H1 (cell line): ENCODE data around the gene NKAIN2. TPM values are rescaled to one million over a fixed set of nuclear protein-coding genes. Genes with fewer than 3 reads are reported as not detected.

Experiments used
- CTCF ChIA-PET: fragments of 300-600 bp; sonication (Branson Sonifier 250); formaldehyde crosslinking; loops from one replicate; lab custom pipeline; 2021; ENCODE audit not compliant: partially characterized antibody; lab: Charles Lee
- POLR2A ChIA-PET: fragments of 300-600 bp; sonication (Branson Sonifier 250); formaldehyde crosslinking; loops from one replicate; lab custom pipeline; 2021; ENCODE audit warnings: inconsistent platforms; ENCODE audit not compliant: partially characterized antibody; lab: Charles Lee
- DNase-seq, 2 experiments: peaks; one replicate each; pipeline versions ENCODE4 v3.0.0 to v3.0.0-alpha.2; 2010 to 2022; ENCODE audit warnings: low spot score in 2 of 2, low read depth in 1 of 2, mixed read lengths in 1 of 2
- FAIRE-seq: peaks from 2 replicates; lab custom pipeline; 2011; peaks lifted over from hg19 to GRCh38; lab: Jason Lieb, UNC
- H2AFZ ChIP-seq: 2 replicates; pipeline ENCODE4 v1.8.1; 2012; ENCODE audit warnings: low read length, inconsistent platforms
- H2AK5ac ChIP-seq: 2 replicates; pipeline ENCODE4 v1.6.1; 2013; ENCODE audit warnings: low read depth, low read length
- H2BK120ac ChIP-seq: replicated peaks from 2 replicates; pipeline ENCODE3; 2013; ENCODE audit warnings: low read depth, low read length, inconsistent platforms
- H2BK12ac ChIP-seq: 2 replicates; pipeline ENCODE4 v1.6.1; 2013; ENCODE audit warnings: low read depth, low read length
- H2BK15ac ChIP-seq: 2 replicates; pipeline ENCODE4 v1.6.1; 2013; ENCODE audit warnings: low read length
- H2BK20ac ChIP-seq: 2 replicates; pipeline ENCODE4 v1.6.1; 2013; ENCODE audit warnings: low read length
- H2BK5ac ChIP-seq: 2 replicates; pipeline ENCODE4 v1.6.1; 2013; ENCODE audit warnings: low read depth, low read length
- H3K14ac ChIP-seq: 2 replicates; pipeline ENCODE4 v1.6.1; 2013; ENCODE audit warnings: inconsistent platforms; ENCODE audit not compliant: insufficient read length
- H3K18ac ChIP-seq: 2 replicates; pipeline ENCODE4 v1.6.1; 2013; ENCODE audit warnings: low read length; ENCODE audit errors: extremely low read depth
- H3K23ac ChIP-seq: 2 replicates; pipeline ENCODE4 v1.6.1; 2013; ENCODE audit warnings: inconsistent platforms; ENCODE audit not compliant: insufficient read length
- H3K23me2 ChIP-seq: 2 replicates; pipeline ENCODE4 v1.6.1; 2013; ENCODE audit warnings: low read depth, low read length
- H3K27ac ChIP-seq: 2 replicates; pipeline ENCODE4 v1.6.1; 2011; ENCODE audit warnings: low read depth, low read length, inconsistent platforms
- H3K27me3 ChIP-seq, 4 experiments: replicated peaks in 1 of 4; 1 replicate in 1 of 4; 2 replicates in 3 of 4; pipeline versions ENCODE4 v1.6.1 to v1.8.1; 2011 to 2013; ENCODE audit warnings: low read length in 3 of 4, mild to moderate bottlenecking in 3 of 4, inconsistent platforms in 2 of 4, mixed read lengths in 2 of 4, moderate library complexity in 1 of 4; ENCODE audit not compliant: control insufficient read depth in 3 of 4, insufficient read depth in 3 of 4; ENCODE audit errors: extremely low read depth in 1 of 4
- H3K36me3 ChIP-seq, 4 experiments: 2 replicates each; pipeline versions ENCODE4 v1.6.1 to v1.8.1; 2011 to 2013; ENCODE audit warnings: mild to moderate bottlenecking in 4 of 4, low read length in 3 of 4, moderate library complexity in 2 of 4, control low read depth in 1 of 4, inconsistent platforms in 1 of 4; ENCODE audit not compliant: insufficient read depth in 4 of 4, control insufficient read depth in 2 of 4
- H3K4ac ChIP-seq: replicated peaks from 2 replicates; pipeline ENCODE3; 2013; ENCODE audit warnings: low read length, low read depth, mixed read lengths, inconsistent platforms; ENCODE audit not compliant: insufficient read length
- H3K4me1 ChIP-seq, 4 experiments: replicated peaks in 1 of 4; 1 replicate in 1 of 4; 2 replicates in 3 of 4; pipeline versions ENCODE4 v1.6.1 to v1.8.1; 2011 to 2013; ENCODE audit warnings: low read length in 3 of 4, inconsistent platforms in 2 of 4, mixed read lengths in 1 of 4; ENCODE audit not compliant: insufficient read depth in 4 of 4, control insufficient read depth in 3 of 4
- H3K4me2 ChIP-seq, 2 experiments: 2 replicates each; pipeline versions ENCODE4 v1.6.1 to v1.8.1; 2011 to 2013; ENCODE audit warnings: low read depth in 2 of 2, low read length in 2 of 2, control low read depth in 1 of 2, inconsistent platforms in 1 of 2, mild to moderate bottlenecking in 1 of 2; ENCODE audit not compliant: insufficient read depth in 1 of 2
- H3K4me3 ChIP-seq, 4 experiments: fragments of 200-600, 300-600 bp in 1 of 4; sonication (generic), shearing (Covaris generic), sonication (Bioruptor Twin) in 1 of 4; 2 replicates each; pipeline versions ENCODE4 v1.5.1 to v1.8.1; 2011 to 2016; ENCODE audit warnings: low read length in 4 of 4, low read depth in 3 of 4, control low read depth in 2 of 4, inconsistent platforms in 2 of 4, mild to moderate bottlenecking in 2 of 4, mixed read lengths in 1 of 4, moderate library complexity in 1 of 4; ENCODE audit not compliant: insufficient read depth in 2 of 4; ENCODE audit errors: extremely low read depth in 1 of 4
- H3K56ac ChIP-seq: replicated peaks from 2 replicates; pipeline ENCODE3; 2013; ENCODE audit warnings: low read depth, mild to moderate bottlenecking, mixed read lengths, low read length, inconsistent platforms; ENCODE audit not compliant: insufficient read length
- H3K79me1 ChIP-seq: 2 replicates; pipeline ENCODE4 v1.6.1; 2013; ENCODE audit warnings: low read depth, low read length, control low read depth
- H3K79me2 ChIP-seq, 2 experiments: 2 replicates each; pipeline versions ENCODE4 v1.6.1 to v1.8.1; 2012 to 2013; ENCODE audit warnings: low read length in 2 of 2, mild to moderate bottlenecking in 2 of 2, inconsistent platforms in 1 of 2; ENCODE audit not compliant: insufficient read depth in 2 of 2, control insufficient read depth in 1 of 2
- H3K9ac ChIP-seq, 4 experiments: replicated peaks in 1 of 4; 1 replicate in 1 of 4; 2 replicates in 3 of 4; pipeline versions ENCODE4 v1.6.1 to v1.8.1; 2011 to 2013; ENCODE audit warnings: low read depth in 3 of 4, low read length in 3 of 4, control low read depth in 2 of 4, mild to moderate bottlenecking in 2 of 4, moderate library complexity in 2 of 4, inconsistent platforms in 1 of 4; ENCODE audit errors: extremely low read depth in 1 of 4
- H3K9me3 ChIP-seq, 2 experiments: 2 replicates each; pipeline versions ENCODE4 v1.6.1 to v1.8.1; 2012 to 2013; ENCODE audit warnings: mild to moderate bottlenecking in 2 of 2, moderate library complexity in 2 of 2, control low read depth in 1 of 2, inconsistent platforms in 1 of 2, low read depth in 1 of 2, low read length in 1 of 2, mixed read lengths in 1 of 2; ENCODE audit not compliant: insufficient read depth in 2 of 2
- H4K20me1 ChIP-seq, 2 experiments: replicated peaks in 1 of 2; 2 replicates each; pipeline versions ENCODE3 to v1.8.1; 2011 to 2013; ENCODE audit warnings: inconsistent platforms in 2 of 2, low read length in 2 of 2, mild to moderate bottlenecking in 1 of 2; ENCODE audit not compliant: insufficient read depth in 2 of 2, control insufficient read depth in 1 of 2
- H4K5ac ChIP-seq: 2 replicates; pipeline ENCODE4 v1.6.1; 2013; ENCODE audit warnings: low read length, low read depth, mixed read lengths, inconsistent platforms; ENCODE audit not compliant: insufficient read length
- H4K8ac ChIP-seq: 2 replicates; pipeline ENCODE4 v1.8.0; 2013; ENCODE audit warnings: mild to moderate bottlenecking, moderate library complexity, low read length, inconsistent platforms; ENCODE audit not compliant: insufficient read depth; ENCODE audit errors: extremely low read depth
- H4K91ac ChIP-seq: replicated peaks from 2 replicates; pipeline ENCODE3; 2013; ENCODE audit warnings: low read length, mixed read lengths, inconsistent platforms; ENCODE audit not compliant: insufficient read length
- CREB1 ChIP-seq: IDR thresholded peaks from 2 replicates; pipeline ENCODE4 v1.6.1; 2012; ENCODE audit warnings: inconsistent platforms
- CTBP2 ChIP-seq: IDR thresholded peaks from 2 replicates; pipeline ENCODE4 v1.7.0; 2011; ENCODE audit warnings: borderline replicate concordance, mild to moderate bottlenecking, moderate library complexity, mixed read lengths, low read length; ENCODE audit not compliant: insufficient read depth, insufficient read length
- EGR1 ChIP-seq: IDR thresholded peaks from 2 replicates; pipeline ENCODE4 v1.6.1; 2011; ENCODE audit warnings: low read depth, low read length, borderline replicate concordance
- GTF2F1 ChIP-seq: IDR thresholded peaks from 2 replicates; pipeline ENCODE4 v1.6.1; 2012; ENCODE audit warnings: low read depth, low read length, improper control_type of control experiment, borderline replicate concordance
- MAFK ChIP-seq: IDR thresholded peaks from 2 replicates; pipeline ENCODE4 v1.6.1; 2012; ENCODE audit warnings: low read depth, mild to moderate bottlenecking, improper control_type of control experiment, low read length
- NRF1 ChIP-seq: IDR thresholded peaks from 2 replicates; pipeline ENCODE4 v1.6.1; 2011; ENCODE audit warnings: mild to moderate bottlenecking, low read depth, low read length, improper control_type of control experiment
- POU5F1 ChIP-seq: IDR thresholded peaks from 2 replicates; pipeline ENCODE4 v1.6.1; 2011; ENCODE audit warnings: low read depth, mild to moderate bottlenecking, low read length, moderate library complexity
- RAD21 ChIP-seq, 2 experiments: IDR thresholded peaks in 1 of 2; conservative IDR thresholded peaks in 1 of 2; 2 replicates each; pipeline ENCODE4 v1.6.1; 2011; ENCODE audit warnings: low read depth in 2 of 2, low read length in 2 of 2, improper control_type of control experiment in 1 of 2, inconsistent platforms in 1 of 2, mild to moderate bottlenecking in 1 of 2, moderate library complexity in 1 of 2
- SIRT6 ChIP-seq: IDR thresholded peaks from one replicate; pipeline ENCODE4 v1.7.1; 2012; ENCODE audit warnings: low read length, inconsistent platforms
- SP4 ChIP-seq: IDR thresholded peaks from 2 replicates; pipeline ENCODE4 v1.6.1; 2012; ENCODE audit warnings: low read length, inconsistent platforms
- TBP ChIP-seq: IDR thresholded peaks from 2 replicates; pipeline ENCODE4 v1.6.1; 2011; ENCODE audit warnings: low read depth, low read length, improper control_type of control experiment
- WGBS, 2 experiments: shearing (Covaris generic) in 1 of 2; methylation state at CpG; one replicate each; pipeline versions ENCODE4 v1.1.6 to v1.1.7; 2013 to 2015; ENCODE audit warnings: low lambda C conversion rate in 2 of 2, mixed read lengths in 2 of 2, inconsistent platforms in 1 of 2, low coverage in 1 of 2, missing lambda C conversion rate in 1 of 2; ENCODE audit not compliant: insufficient replicate concordance in 2 of 2, insufficient coverage in 1 of 2, insufficient read length in 1 of 2; ENCODE audit errors: extremely low coverage in 1 of 2, missing lambda C conversion rate in 1 of 2; 5-methylcytosine and 5-hydroxymethylcytosine counted together
- polyA plus RNA-seq, 7 experiments: library from polyadenylated mRNA; depleted of rRNA in 3 of 7; stranded (reverse) in 5 of 7; unstranded in 2 of 7; fragments of >200 nt in 5 of 7; fragments of 200-250 nt in 2 of 7; gene quantifications; 1 replicate in 5 of 7; 2 replicates in 1 of 7; 4 replicates in 1 of 7; pipeline versions ENCODE4 v1.2.1 to v1.2.3, GENCODE V29; 2011 to 2013; ENCODE audit warnings: missing spikeins in 2 of 7, mixed read lengths in 2 of 7
- total RNA-seq: library from RNA; stranded (reverse); fragmentation: NEBNext Ultra II Directional; extraction: Animal tissue kit (Norgen Biotek cat#: 25700); gene quantifications from 2 replicates; pipeline ENCODE4 v1.2.1, GENCODE V29; 2021

Gene NKAIN2
- total and polyA plus RNA-seq, 2 of the 8 experiments (the other 6 are each of a cell fraction or from before 2014, with no cell fraction given): 0.20 to 0.34 TPM

DNA sequence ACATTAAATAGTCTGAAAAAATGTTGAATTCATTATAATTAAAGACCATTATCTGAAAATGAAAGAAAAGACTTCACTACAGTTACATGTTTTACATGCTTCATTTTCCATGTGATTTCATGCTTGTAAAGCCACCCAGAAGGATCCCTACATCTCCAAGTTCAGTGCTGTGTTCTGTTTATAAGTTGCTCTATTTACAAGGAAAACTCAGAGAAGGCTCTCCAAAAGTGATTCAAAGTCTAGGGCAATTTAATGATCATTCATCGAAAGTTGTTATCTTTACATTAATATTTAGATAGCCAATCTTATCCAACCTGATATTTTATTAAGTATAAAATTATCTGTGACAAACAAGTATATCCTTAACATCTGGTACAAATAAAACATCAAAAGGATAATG is 663.7 kb downstream of the NKAIN2 start:
- Histone ChIP-seq H3K4me3 (no peak overlapping the region), H3K23ac (no peak overlapping the region), H3K36me3 (no peaks in the 10 kb centered on the region), H2AK5ac (no peak overlapping the region), H2BK12ac (no peak overlapping the region), H3K4me1 (no peaks in the 10 kb centered on the region), H3K4ac (no peak overlapping the region), H4K5ac (no peak overlapping the region), H3K4me2 (no peak overlapping the region), H3K18ac (no peak overlapping the region), H4K91ac (no peak overlapping the region), H3K23me2 (no peaks in the 10 kb centered on the region), H3K14ac (no peak overlapping the region), H2BK5ac (no peak overlapping the region), H3K9ac (no peak overlapping the region), H3K9me3 (no peaks in the 10 kb centered on the region), H2BK15ac (no peak overlapping the region), H3K79me2 (no peaks in the 10 kb centered on the region), H4K20me1 (no peaks in the 10 kb centered on the region), H2BK120ac (no peak overlapping the region), H3K79me1 (no peaks in the 10 kb centered on the region), H4K8ac (no peak overlapping the region), H2AFZ (no peak overlapping the region), H2BK20ac (no peak overlapping the region), H3K27ac (no peak overlapping the region), H3K56ac (no peak overlapping the region), H3K27me3 (no peaks in the 10 kb centered on the region)
- DNase-seq (no peak), FAIRE-seq (no peak)
- 92% methylated on average over 1 of the region's 1 CpG; no CpG with 5 or more reads in 1 of the 2 experiments for WGBS, 2 experiments
- TF ChIP-seq GTF2F1 (no peak), POU5F1 (no peak), SIRT6 (no peak), CREB1 (no peak), SP4 (no peak), EGR1 (no peak), TBP (no peak), MAFK (no peak), CTBP2 (no peak), NRF1 (no peak), RAD21 (IDR thresholded peaks at IDR 0.05 in 1 of 2, conservative IDR thresholded peaks at IDR 0.05 in 1 of 2; ENCODE audit: low read depth in 2 of 2, low read length in 2 of 2) (no peak)
- CTCF ChIA-PET: no interaction called here
- POLR2A ChIA-PET: no interaction called here
